Measurements from ENCODE around the gene DARS1. TPM values are rescaled to one million over a fixed set of nuclear protein-coding genes. Genes with fewer than 3 reads are reported as not detected.

The DARS1 gene
- total and polyA plus RNA-seq, 2 experiments from 2014 or later = 115 to 148 TPM

DNA sequence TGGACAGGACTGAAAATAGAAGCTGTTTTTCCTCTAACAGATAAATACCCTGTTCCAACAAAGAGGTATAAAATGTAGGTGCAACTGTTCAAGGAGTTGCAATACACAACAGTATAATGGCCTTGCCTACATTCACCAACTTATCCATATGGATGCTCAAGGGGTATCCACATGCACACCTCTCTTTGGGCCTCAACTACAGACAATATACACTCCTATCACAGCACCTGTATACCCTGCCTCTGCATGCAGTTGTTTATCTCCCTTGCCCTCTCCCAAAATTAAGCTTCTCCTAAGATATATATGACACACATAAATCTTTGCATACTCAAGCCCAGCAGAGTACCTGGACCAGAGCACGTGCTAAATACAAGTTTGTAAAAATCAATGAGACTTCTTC lies 37.3 kb downstream of the DARS1 start:
- Histone ChIP-seq H3K4me1 (ENCODE audit: insufficient read depth) (no peaks in the 10 kb centered on the region; the same call in 1 of the 2 replicates), H3K4me2 (no peak overlapping the region), H3K27me3 (ENCODE audit: insufficient read depth) (no peaks in the 10 kb centered on the region), H3K36me3 (ENCODE audit: insufficient read depth) (no peaks in the 10 kb centered on the region), H4K20me1 (replicated peaks; ENCODE audit: insufficient read depth) (no peaks in the 10 kb centered on the region; the same call in 1 of the 2 replicates), H3K9me2 (ENCODE audit: insufficient read depth) (no peaks in the 10 kb centered on the region), H3K79me2 (replicated peaks; ENCODE audit: insufficient read depth) (peaks cover 35% of the 10 kb centered on the region), H2AFZ (no peak overlapping the region), H3K27ac (ENCODE audit: low read depth) (no peak overlapping the region), H3K4me3 (no peak overlapping the region), H3F3A (replicated peaks; ENCODE audit: low read depth) (no peaks in the 10 kb centered on the region)
- ATAC-seq (no peak), DNase-seq (ENCODE audit: low spot score) (no peak)
- Mint-ChIP-seq H3K4me3 (no peak overlapping the region), H3K36me3 (ENCODE audit: low read depth) (peaks cover 16% of the 10 kb centered on the region; the same call in 2 of the 3 replicates), H3K4me1 (peaks cover 5% of the 10 kb centered on the region; the same call in 2 of the 3 replicates), H3K9me3 (no peaks in the 10 kb centered on the region), H3K27me3 (ENCODE audit: insufficient read depth, low read depth, poor library complexity) (no peaks in the 10 kb centered on the region), H3K27ac (peak overlapping the region; percentile 5)
- TF ChIP-seq ZNF114 (CRISPR knock-in tag; IDR thresholded peaks at IDR 0.05) (no peak), POLR2AphosphoS5 (IDR thresholded peaks at IDR 0.05; ENCODE audit: low read depth) (no peak), ZNF331 (CRISPR knock-in tag; IDR thresholded peaks at IDR 0.05; ENCODE audit: low read depth) (no peak), STAT1 (IDR thresholded peaks at IDR 0.05; ENCODE audit: unreplicated experiment) (no peak), EZH2phosphoT487 (IDR thresholded peaks at IDR 0.05; ENCODE audit: unreplicated experiment) (no peak)
- TF ChIP-seq, protein P1, sequence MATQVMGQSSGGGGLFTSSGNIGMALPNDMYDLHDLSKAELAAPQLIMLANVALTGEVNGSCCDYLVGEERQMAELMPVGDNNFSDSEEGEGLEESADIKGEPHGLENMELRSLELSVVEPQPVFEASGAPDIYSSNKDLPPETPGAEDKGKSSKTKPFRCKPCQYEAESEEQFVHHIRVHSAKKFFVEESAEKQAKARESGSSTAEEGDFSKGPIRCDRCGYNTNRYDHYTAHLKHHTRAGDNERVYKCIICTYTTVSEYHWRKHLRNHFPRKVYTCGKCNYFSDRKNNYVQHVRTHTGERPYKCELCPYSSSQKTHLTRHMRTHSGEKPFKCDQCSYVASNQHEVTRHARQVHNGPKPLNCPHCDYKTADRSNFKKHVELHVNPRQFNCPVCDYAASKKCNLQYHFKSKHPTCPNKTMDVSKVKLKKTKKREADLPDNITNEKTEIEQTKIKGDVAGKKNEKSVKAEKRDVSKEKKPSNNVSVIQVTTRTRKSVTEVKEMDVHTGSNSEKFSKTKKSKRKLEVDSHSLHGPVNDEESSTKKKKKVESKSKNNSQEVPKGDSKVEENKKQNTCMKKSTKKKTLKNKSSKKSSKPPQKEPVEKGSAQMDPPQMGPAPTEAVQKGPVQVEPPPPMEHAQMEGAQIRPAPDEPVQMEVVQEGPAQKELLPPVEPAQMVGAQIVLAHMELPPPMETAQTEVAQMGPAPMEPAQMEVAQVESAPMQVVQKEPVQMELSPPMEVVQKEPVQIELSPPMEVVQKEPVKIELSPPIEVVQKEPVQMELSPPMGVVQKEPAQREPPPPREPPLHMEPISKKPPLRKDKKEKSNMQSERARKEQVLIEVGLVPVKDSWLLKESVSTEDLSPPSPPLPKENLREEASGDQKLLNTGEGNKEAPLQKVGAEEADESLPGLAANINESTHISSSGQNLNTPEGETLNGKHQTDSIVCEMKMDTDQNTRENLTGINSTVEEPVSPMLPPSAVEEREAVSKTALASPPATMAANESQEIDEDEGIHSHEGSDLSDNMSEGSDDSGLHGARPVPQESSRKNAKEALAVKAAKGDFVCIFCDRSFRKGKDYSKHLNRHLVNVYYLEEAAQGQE (IDR thresholded peaks at IDR 0.05; ENCODE audit: unreplicated experiment) = no peak
- TF ChIP-seq, protein P2, sequence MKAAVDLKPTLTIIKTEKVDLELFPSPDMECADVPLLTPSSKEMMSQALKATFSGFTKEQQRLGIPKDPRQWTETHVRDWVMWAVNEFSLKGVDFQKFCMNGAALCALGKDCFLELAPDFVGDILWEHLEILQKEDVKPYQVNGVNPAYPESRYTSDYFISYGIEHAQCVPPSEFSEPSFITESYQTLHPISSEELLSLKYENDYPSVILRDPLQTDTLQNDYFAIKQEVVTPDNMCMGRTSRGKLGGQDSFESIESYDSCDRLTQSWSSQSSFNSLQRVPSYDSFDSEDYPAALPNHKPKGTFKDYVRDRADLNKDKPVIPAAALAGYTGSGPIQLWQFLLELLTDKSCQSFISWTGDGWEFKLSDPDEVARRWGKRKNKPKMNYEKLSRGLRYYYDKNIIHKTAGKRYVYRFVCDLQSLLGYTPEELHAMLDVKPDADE (IDR thresholded peaks at IDR 0.05) = no peak

DNA sequence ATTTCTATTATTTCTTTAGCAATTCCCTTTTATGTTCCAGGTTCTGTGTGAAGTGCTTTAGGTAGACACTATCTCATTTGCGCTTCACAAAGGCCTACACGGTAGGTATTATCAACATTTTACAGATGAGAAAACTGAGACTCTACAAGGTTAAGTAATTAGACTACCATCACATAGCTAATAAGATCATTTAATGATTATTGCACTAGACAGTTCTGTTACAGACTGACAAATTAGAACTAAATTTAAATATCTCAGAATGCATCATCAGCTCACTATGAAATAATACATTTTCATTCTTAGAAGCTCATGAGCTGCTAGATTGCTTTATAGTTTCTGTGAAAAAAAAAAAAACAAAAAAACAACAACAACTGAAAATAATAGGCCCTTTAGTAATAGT lies 37.9 kb downstream of the DARS1 start:
- no peak for DNase-seq (ENCODE audit: low spot score)
- Mint-ChIP-seq H3K36me3 (ENCODE audit: low read depth) (peaks cover 17% of the 10 kb centered on the region), H3K4me1 (peaks cover 5% of the 10 kb centered on the region; the same call in 2 of the 3 replicates), H3K4me3 (no peak overlapping the region), H3K27me3 (ENCODE audit: insufficient read depth, low read depth, poor library complexity) (no peaks in the 10 kb centered on the region), H3K9me3 (peaks cover 4% of the 10 kb centered on the region; the same call in 1 of the 3 replicates), H3K27ac (no peak overlapping the region)
- no peaks in the 10 kb centered on the region for H3K9me2 ChIP-seq (ENCODE audit: insufficient read depth)
- no peak overlapping the region for H3K4me2 ChIP-seq
- H3K27ac ChIP-seq (ENCODE audit: low read depth) = no peak overlapping the region
- no peak overlapping the region for H3K4me3 ChIP-seq
- 0 out of 2 replicates have a peak, but pooled peaks cover 4% of the 10 kb centered on the region for H3K36me3 ChIP-seq (ENCODE audit: insufficient read depth)
- H4K20me1 ChIP-seq (replicated peaks; ENCODE audit: insufficient read depth) = no peaks in the 10 kb centered on the region; the same call in 1 of the 2 replicates
- H3K79me2 ChIP-seq (replicated peaks; ENCODE audit: insufficient read depth) = peaks cover 29% of the 10 kb centered on the region
- H2AFZ ChIP-seq = no peak overlapping the region
- H3F3A ChIP-seq (replicated peaks; ENCODE audit: low read depth) = no peaks in the 10 kb centered on the region
- TF ChIP-seq EZH2phosphoT487 (IDR thresholded peaks at IDR 0.05; ENCODE audit: unreplicated experiment) (no peak), EZH2 (IDR thresholded peaks at IDR 0.05; ENCODE audit: low read depth, unreplicated experiment) (no peak), ZNF114 (CRISPR knock-in tag; IDR thresholded peaks at IDR 0.05) (no peak), CREB1 (CRISPR knock-in tag; IDR thresholded peaks at IDR 0.05; ENCODE audit: low read depth) (no peak), JUNB (IDR thresholded peaks at IDR 0.05; ENCODE audit: unreplicated experiment) (no peak), STAT1 (IDR thresholded peaks at IDR 0.05; ENCODE audit: unreplicated experiment) (no peak)
- TF ChIP-seq, protein P2 (IDR thresholded peaks at IDR 0.05) = no peak
- H3K4me1 ChIP-seq (ENCODE audit: insufficient read depth) = no peaks in the 10 kb centered on the region; the same call in 1 of the 2 replicates
- H3K27me3 ChIP-seq (ENCODE audit: insufficient read depth) = no peaks in the 10 kb centered on the region
- ATAC-seq = no peak

Measured in GM23338 (cell line).